A375 (cell line): ENCODE data around the gene DOC2A. TPM values are rescaled to one million over a fixed set of nuclear protein-coding genes. Genes with fewer than 3 reads are reported as not detected.

Experiments used
- total RNA-seq: library from RNA; depleted of rRNA; stranded (reverse); fragments of >200 nt; shearing (Covaris generic); gene quantifications from 2 replicates; pipeline ENCODE4 v1.2.3, GENCODE V29; 2014; rRNA removed

The DOC2A gene
- total RNA-seq, result 2.3 and 4.8 TPM in 2 replicates

DNA sequence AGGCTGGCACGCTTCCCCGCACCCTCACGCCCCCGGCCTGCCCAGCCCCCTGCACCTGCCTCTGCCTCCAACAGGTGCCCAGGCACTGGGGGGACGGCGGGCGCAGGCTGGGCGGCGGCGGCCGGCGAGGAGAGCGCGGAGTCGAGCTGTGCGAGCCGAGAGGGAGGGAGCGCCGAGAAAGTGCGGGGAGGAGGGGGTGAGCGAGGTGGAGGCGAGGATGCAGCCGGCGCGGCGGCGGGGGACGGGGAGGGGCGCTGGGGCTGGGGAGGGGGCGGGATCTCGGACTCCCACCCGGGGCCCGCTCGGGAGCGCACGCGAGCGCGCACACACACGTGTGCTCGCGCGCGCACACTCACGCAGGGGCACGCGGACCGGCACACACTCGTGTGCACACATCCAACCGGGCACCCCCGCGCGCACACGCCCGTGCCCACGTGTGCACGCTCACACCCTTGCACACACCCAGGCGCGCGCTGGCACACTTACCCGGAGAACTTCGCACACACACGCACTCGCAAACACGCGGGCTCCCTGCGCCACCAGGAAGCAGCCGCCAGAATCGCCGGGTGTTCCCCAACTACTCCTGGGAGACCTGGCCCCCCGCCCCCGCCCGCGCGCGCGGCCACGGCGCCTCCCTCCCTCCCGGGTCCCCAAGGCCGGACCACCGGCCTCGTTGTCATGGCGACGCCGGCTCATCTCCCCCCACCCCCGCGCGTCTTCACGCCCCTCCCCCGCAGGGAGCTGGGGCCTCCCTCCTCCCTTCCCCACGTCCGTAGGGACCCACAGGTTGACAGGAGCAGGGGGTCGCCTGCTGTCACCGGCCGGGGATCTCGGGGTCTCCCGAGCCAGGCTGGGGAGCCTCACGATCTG lies at the start of gene DOC2A:
TSS of gene DOC2A (minus strand) at position 184 of the 870 bp plus-strand sequence. CDS start 805 bp downstream, outside the sequence.

DNA sequence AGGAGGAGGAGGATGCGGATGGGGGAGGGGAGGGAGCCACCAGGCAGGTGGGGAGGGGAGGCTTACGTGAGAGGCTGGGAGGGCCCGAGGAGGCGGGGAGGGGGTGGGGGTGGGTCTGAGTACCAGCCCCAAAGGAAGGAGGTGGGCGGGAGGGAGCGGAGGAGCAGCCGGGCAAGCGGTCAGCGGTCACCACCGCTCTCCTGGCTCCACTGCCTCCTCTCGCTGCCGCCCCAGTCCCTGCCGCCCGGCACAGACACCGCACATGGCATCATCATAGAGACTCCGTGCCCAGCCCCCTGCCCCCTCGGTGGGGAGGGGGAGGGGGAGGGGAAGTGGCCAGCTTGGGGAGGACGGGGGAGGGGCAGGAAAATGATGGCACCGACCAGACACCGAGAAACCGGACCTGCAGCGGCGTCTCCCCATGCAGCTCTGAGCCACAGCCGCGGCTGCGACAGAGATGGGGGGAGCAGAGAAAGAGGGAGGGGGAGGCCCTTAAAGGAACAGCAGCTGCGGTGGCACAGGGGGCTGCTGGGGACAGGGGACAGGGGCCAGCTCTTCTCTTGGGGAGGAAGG lies 20.1 kb upstream of the DOC2A start, which contains the start of gene TLCD3B:
TSS of gene TLCD3B (minus strand) at position 431 of the 573 bp plus-strand sequence. CDS start 744 bp downstream, outside the sequence.

DNA sequence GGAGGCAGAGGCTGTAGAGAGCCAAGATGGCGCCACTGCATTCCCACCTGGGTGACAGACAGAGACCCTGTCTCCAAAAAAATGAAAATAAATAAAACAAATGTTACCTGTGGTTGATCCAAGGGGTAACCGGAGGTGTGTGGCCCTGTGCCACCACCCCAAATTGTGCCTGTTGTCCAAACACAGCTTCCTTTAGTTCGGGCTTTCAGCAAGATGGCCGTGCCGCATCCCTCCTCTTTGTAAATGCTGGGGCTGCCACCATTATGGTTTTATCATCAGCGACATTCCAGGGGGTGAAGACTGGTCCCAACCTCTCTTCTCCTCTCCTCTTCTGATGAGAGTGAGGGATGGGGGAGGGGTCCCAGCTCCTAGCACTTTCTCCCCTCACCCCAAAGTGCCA lies 12.1 kb upstream of the DOC2A start, which contains the start of gene C16orf92:
TSS of gene C16orf92 (plus strand) at position 312 of the 400 bp plus-strand sequence. CDS start 143 bp downstream, outside the sequence.

DNA sequence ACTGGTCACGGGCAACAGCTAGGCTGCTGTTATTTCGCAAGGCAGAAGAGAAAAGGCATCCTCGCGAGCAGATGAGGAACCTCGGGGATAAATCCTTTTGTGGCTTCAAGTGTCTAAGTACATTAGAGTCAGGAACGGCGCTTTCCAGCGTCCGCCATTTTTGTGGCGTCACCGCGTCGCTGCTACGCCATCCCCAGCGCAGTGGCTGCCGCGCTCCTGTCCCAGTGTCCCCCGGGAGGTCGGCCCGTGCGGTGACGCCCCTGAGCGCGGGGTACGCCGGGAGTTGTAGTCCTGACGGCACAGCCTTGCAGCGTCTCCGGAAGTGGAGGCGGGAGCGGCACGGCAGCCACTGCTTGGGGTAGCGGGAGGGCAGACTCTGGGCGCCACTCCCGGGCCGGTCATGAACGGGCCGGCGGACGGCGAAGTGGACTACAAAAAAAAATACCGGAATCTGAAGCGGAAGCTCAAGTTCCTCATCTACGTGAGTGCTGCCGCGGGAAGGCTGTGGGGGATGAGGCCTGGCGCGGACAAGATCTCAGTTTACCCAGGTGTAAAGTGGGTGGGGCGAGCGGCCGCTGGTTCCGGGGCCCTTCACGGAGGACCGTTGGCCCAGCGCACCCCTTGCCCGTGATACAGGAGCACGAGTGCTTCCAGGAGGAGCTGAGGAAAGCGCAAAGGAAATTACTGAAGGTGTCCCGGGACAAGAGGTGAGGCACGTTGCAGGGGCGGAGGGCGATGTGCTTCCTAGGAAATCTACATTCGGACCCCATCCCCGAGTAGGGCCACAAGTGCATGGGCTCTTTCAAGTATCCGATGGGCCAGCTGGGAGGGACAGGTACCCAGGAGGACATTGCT lies 14.7 kb downstream of the DOC2A start, which contains the start of gene INO80E:
TSS of gene INO80E (plus strand) at position 331 of the 855 bp plus-strand sequence. CDS start at position 401, 70 bp downstream.

DNA sequence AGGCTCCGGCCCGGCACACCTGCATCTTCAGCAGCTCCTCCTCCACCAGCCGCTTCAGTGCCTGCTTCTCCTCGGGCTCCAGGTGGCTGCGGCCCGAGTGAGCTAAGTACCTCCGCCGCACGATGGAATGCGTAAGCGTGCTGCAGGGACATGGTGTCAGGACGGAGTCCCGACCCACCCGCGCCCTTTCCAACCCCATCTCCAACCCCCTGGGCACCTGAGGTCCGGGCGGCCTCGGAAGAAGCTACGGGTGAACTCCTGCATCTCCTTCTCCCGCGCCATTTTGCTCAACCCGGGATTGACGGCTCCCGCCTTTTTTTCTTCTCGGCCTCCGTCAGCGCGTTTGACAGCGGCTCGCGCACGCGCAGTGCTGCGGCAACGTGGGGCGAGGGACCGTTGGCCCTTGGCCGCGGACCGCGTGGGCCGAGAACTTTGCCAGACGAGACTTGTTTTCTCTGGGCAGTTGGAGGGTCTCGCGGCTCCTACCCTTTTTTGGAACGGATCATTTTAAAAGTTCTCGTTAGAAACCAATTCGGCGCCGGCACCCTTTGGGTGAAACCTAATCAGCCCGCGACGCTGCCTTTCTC lies 15.4 kb downstream of the DOC2A start, which contains the start of gene HIRIP3:
TSS of gene HIRIP3 (minus strand) at position 294 of the 587 bp plus-strand sequence. CDS start at position 282, 12 bp downstream.

DNA sequence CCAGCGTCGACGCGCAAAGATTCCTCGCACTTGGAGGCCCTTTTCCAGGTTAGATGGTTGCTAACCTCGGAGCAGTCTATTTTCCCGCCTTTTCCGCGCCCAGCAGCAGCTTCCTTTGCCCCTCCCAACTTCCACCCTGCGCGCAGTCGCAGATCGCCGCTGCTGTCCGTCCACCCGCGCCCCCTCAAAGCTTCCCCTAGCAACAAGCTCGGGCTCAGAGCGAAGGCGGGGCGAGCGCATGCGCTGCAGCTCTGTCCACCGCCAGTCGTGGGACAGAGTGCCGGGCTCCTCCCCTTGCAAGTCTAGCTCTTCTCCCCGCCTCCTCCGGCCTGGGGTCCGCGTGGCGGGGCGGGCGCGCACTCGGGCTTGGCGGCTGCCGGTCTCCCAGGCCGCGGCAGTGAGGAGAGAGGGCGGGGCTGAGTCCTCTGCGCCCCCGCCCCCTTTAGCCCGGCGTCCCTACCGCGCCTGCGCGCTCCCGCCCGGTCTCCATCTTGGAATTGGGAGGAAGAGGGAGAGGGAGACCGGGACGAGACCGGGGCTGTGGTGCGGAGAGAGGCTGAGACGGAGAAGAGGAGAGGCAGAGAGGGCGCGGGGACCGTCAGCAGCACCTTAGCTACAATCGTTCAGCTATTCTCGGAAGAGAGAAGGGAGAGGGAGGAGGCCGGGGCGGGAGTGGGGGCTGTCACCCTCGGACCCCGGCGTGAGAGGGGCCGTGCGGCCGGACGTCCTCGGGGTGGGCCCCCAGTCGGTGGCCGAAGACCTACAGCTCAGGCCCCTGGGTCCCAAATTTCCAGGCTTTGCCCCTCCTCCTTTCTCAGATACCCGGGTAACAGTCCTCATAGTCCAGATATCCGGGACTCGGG lies 37.2 kb downstream of the DOC2A start, which contains the start of gene TAOK2:
TSS of gene TAOK2 (plus strand) at position 485 of the 863 bp plus-strand sequence. CDS start 3,905 bp downstream, outside the sequence.

DNA sequence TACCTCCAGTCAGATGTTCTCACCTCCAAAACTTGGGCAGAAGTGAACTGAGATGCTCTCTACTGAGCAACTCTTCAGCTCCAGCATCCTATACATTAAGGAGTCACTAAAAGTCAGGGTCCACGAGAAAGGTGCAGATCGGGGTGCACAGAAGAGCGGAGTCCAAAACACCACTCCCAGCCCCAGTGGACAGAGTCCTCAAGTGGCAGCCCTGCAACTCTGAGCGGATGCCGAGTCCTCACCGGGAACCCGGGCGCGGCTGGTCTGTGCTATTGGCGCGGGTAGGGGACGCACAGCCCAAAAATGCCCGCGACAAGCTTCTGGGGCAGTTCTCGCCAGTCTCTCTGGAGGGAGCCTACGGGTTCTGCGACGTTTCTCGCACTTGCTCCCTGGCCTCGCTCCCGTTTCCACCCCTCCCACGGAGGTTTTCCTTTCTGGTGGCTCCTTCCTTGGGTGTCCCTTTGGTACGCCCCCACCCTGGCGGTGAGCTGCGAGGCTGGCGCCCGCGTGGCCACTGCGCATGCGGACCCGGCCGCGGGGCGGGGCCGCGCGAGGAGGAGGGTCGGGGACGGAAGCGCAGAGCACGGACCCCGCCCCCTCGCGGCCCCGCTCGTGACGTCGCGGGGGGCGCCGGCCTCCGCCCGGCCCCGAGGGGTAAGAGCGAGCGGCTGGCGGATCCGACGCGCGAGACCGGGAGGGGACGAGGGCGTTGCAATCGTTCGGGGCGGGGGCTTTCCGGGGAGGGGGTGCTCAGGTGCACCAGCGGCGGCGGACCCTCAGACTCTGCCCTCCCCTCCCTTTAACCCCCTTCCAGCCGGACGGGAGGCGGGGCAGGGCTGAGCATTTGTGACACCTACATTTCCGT lies 49.1 kb downstream of the DOC2A start, which contains the start of gene TMEM219:
TSS of gene TMEM219 (plus strand) at position 601 of the 865 bp plus-strand sequence. CDS start 1,065 bp downstream, outside the sequence.

Other genes with a start within 250 kb of the DOC2A start
- not detected in 2 replicates for gene ZG16, start 232.8 kb downstream of the DOC2A start, total RNA-seq
- 128 TPM in 2 replicates for gene KIF22, start 220.3 kb downstream of the DOC2A start, total RNA-seq
- 408 and 432 TPM in 2 replicates for gene MAZ, start 204.5 kb downstream of the DOC2A start, total RNA-seq
- 3.4 and 4.0 TPM in 2 replicates for gene PRRT2, start 198.8 kb downstream of the DOC2A start, total RNA-seq
- 64.7 and 72.0 TPM in 2 replicates for gene PAGR1, start 194.9 kb downstream of the DOC2A start, total RNA-seq
- 115 and 119 TPM in 2 replicates for gene MVP, start 190.6 kb downstream of the DOC2A start, total RNA-seq
- 74.0 and 80.9 TPM in 2 replicates for gene CDIPT, start 147.8 kb downstream of the DOC2A start, total RNA-seq
- 19.9 and 22.6 TPM in 2 replicates for gene SEZ6L2, start 111.5 kb downstream of the DOC2A start, total RNA-seq
- 11.5 and 13.5 TPM in 2 replicates for gene ASPHD1, start 110.5 kb downstream of the DOC2A start, total RNA-seq
- gene KCTD13, start 84.8 kb downstream of the DOC2A start, total RNA-seq, result 25.9 and 27.7 TPM in 2 replicates
- 62.7 and 66.0 TPM in 2 replicates for gene TMEM219, start 48.9 kb downstream of the DOC2A start, total RNA-seq
- gene TAOK2, start 37.2 kb downstream of the DOC2A start, total RNA-seq, result 33.6 and 37.5 TPM in 2 replicates
- gene HIRIP3, start 15.4 kb downstream of the DOC2A start, total RNA-seq, result 44.9 and 45.0 TPM in 2 replicates
- gene INO80E, start 14.8 kb downstream of the DOC2A start, total RNA-seq, result 136 and 168 TPM in 2 replicates
- not detected in 2 replicates for gene C16orf92, start 12.2 kb upstream of the DOC2A start, total RNA-seq
- gene TLCD3B, start 20.2 kb upstream of the DOC2A start, total RNA-seq, result 0.56 and 3.3 TPM in 2 replicates
- 1,573 and 1,656 TPM in 2 replicates for gene ALDOA, start 54.7 kb upstream of the DOC2A start, total RNA-seq
- 172 and 195 TPM in 2 replicates for gene PPP4C, start 65.0 kb upstream of the DOC2A start, total RNA-seq
- 0.64 and 1.6 TPM in 2 replicates for gene TBX6, start 80.9 kb upstream of the DOC2A start, total RNA-seq
- gene YPEL3, start 85.2 kb upstream of the DOC2A start, total RNA-seq, result 16.2 and 16.7 TPM in 2 replicates
- gene GDPD3, start 102.5 kb upstream of the DOC2A start, total RNA-seq, result 0.30 and 0.82 TPM in 2 replicates
- 29.7 and 38.4 TPM in 2 replicates for gene MAPK3, start 112.2 kb upstream of the DOC2A start, total RNA-seq
- 6.7 and 14.7 TPM in 2 replicates for gene CORO1A, start 172.6 kb upstream of the DOC2A start, total RNA-seq
- gene BOLA2B, start 182.6 kb upstream of the DOC2A start, total RNA-seq, result 132 and 219 TPM in 2 replicates
- gene SLX1A, start 182.8 kb upstream of the DOC2A start, total RNA-seq, result 199 and 212 TPM in 2 replicates
- gene SULT1A3, start 188.2 kb upstream of the DOC2A start, total RNA-seq, result 5.0 and 5.3 TPM in 2 replicates
- 2.6 and 2.9 TPM in 2 replicates for gene NPIPB13, start 237.5 kb upstream of the DOC2A start, total RNA-seq